ENCODE measurements around the gene DHX36. TPM values are rescaled to one million over a fixed set of nuclear protein-coding genes. Genes with fewer than 3 reads are reported as not detected.

Gene DHX36
- total and polyA plus RNA-seq, 3 donors from 2014 or later = 85.5 to 138 (median 97.9) TPM

DNA sequence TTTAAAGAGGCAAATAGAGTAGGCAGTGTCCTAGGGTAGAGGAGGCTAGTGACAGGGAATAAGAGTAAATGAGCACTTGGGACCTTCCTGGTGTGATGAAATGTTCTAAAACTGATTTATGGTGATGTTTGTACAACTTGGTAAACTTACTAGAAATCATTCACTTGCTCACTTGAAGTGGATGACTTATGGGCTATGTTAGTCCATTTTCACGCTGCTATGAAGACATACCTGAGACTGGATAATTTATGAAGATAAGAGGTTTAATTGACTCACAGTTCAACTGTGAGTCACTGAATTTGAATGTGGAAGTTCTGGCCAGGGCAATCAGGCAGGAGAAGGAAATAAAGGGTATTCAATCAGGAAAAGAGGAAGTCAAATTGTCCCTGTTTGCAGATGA, 31.7 kb upstream of the DHX36 start:
- Histone ChIP-seq H3K4me3 (no peak overlapping the region), H3K36me3 (ENCODE audit: low read depth, missing control alignments) (no peaks in the 10 kb centered on the region), H3K27me3 (no peaks in the 10 kb centered on the region), H3K9me3 (no peaks in the 10 kb centered on the region), H3K27ac (no peak overlapping the region), H3K4me1 (no peaks in the 10 kb centered on the region)
- no peak for DNase-seq
- TF ChIP-seq POLR2A (IDR thresholded peaks at IDR 0.05) (no peak), CTCF (IDR thresholded peaks at IDR 0.05) (no peak)
- intact Hi-C loops (cut with DNase I; ENCODE audit: low total_unique reads) = no loop called here
- WGBS, 2 donors = 32 to 38% methylated on average over 1 of the region's 1 CpG

- WGBS, 2 donors = 51 to 71% methylated on average over 2 of the region's 2 CpGs
These were observed 24.9 kb upstream of the DHX36 start for GRCh38 chr3:154349223-154349622.

GRCh38 chr3:154345422-154346122, 21.3 kb upstream of the DHX36 start:
- no peak overlapping the region for H3K4me3 ChIP-seq
- H3K27ac ChIP-seq = no peak overlapping the region
- WGBS, 2 donors = 73 to 80% methylated on average over 2 of the region's 2 CpGs
- intact Hi-C loops (cut with DNase I; ENCODE audit: low total_unique reads) = no loop called here
- no peaks in the 10 kb centered on the region for H3K27me3 ChIP-seq
- H3K9me3 ChIP-seq = no peaks in the 10 kb centered on the region
- H3K4me1 ChIP-seq = no peaks in the 10 kb centered on the region
- DNase-seq = no peak
- TF ChIP-seq CTCF (IDR thresholded peaks at IDR 0.05) (no peak), POLR2A (IDR thresholded peaks at IDR 0.05) (no peak)
- no peaks in the 10 kb centered on the region for H3K36me3 ChIP-seq (ENCODE audit: low read depth, missing control alignments)

More at GRCh38 chr3:154349223-154349622, 24.9 kb upstream of the DHX36 start:
- intact Hi-C loops (cut with DNase I; ENCODE audit: low total_unique reads) = no loop called here
- DNase-seq = no peak
- Histone ChIP-seq H3K27me3 (no peaks in the 10 kb centered on the region), H3K9me3 (no peaks in the 10 kb centered on the region), H3K4me1 (no peaks in the 10 kb centered on the region), H3K36me3 (ENCODE audit: low read depth, missing control alignments) (no peaks in the 10 kb centered on the region), H3K27ac (no peak overlapping the region), H3K4me3 (no peak overlapping the region)
- TF ChIP-seq POLR2A (IDR thresholded peaks at IDR 0.05) = no peak
- no peak for TF ChIP-seq CTCF (IDR thresholded peaks at IDR 0.05)

DNA sequence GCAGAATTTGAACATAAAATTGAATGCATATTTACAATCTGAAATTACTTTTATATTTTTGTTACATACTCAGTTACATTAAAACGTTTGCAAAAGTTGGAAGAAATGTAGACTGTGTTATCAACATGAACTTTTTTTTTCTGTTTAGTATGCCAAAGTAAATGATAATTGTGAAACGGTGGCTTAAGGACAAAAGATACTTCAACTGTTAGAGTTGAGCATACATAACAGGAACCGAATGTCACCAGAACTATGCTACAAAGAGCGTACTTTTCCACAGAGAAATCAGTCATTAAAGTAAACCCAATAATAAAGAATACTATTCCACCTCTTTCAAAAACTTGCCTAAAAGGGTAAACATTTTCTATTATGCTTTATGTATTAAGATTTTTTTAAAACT, 14.3 kb upstream of the DHX36 start:
- Histone ChIP-seq H3K27me3 (no peaks in the 10 kb centered on the region), H3K36me3 (ENCODE audit: low read depth, missing control alignments) (no peaks in the 10 kb centered on the region), H3K4me1 (peaks cover 4% of the 10 kb centered on the region), H3K9me3 (no peaks in the 10 kb centered on the region), H3K4me3 (no peak overlapping the region), H3K27ac (no peak overlapping the region)
- intact Hi-C loops (cut with DNase I; ENCODE audit: low total_unique reads) = no loop called here
- 37 to 47% methylated on average over 4 of the region's 4 CpGs for WGBS, 2 donors
- no peak for TF ChIP-seq CTCF (IDR thresholded peaks at IDR 0.05)
- no peak for TF ChIP-seq POLR2A (IDR thresholded peaks at IDR 0.05)
- no peak for DNase-seq

DNA sequence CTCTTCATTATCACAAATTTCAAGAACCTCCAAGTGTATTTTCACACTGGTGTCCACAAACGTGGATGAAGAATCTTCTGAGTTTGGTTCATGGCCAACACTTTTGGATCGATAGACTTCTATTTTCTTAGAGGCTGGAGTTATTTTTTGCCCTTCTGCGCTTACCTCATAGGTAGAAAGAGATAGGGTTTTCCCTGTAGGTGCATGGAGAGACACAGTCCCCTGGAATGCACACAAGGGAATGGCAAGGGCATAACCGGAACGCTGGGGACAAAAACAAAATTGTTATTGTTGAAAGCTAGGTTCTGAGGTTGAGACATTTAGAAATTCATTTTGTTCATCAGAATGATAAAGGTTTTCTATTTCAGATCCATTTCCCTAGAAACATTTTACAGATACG, 13.7 kb upstream of the DHX36 start:
- WGBS, 2 donors = 74 to 76% methylated on average over 6 of the region's 6 CpGs
- no peaks in the 10 kb centered on the region for H3K36me3 ChIP-seq (ENCODE audit: low read depth, missing control alignments)
- H3K4me1 ChIP-seq = peaks cover 4% of the 10 kb centered on the region
- DNase-seq = no peak
- intact Hi-C loops (cut with DNase I; ENCODE audit: low total_unique reads) = no loop called here
- peak overlapping the region in 1 of 2 donors; percentile 11 for H3K27ac ChIP-seq
- no peaks in the 10 kb centered on the region for H3K9me3 ChIP-seq
- H3K4me3 ChIP-seq = no peak overlapping the region
- no peaks in the 10 kb centered on the region for H3K27me3 ChIP-seq
- TF ChIP-seq CTCF (IDR thresholded peaks at IDR 0.05) (no peak), POLR2A (IDR thresholded peaks at IDR 0.05) (no peak)
